ENCODE data around the gene SLC43A2.

The SLC43A2 gene

DNA sequence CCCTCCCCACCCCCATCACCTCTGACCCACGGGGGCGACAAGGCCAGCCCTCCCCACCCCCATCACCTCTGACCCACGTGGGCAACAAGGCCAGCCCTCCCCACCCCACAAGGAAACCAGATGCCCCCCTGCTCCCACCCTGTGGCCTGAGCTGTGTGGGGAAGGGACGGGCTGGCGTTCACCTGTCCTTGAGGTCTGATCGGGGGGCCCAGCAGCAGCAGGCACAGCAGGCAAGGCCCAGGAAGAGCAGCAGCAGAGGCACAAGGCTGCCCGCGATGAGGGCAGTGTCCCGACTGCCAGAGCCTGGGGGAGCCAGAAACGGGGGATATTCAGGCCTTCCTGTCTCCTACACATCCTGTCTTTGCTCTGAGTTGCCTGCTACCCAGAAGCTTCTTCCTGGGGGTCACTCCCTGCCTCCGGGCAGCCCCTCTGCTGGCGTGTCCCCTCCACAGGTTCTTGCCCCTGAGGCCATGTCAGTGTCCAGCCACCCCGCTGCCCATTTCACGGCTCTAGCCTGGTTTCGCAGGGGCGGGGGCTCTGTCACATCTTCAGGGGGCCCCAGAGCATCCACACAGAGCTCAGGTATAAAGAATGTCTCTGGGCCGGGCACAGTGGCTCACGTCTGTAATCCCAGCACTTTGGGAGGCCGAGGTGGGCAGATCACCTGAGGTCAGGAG is 10.1 kb upstream of the SLC43A2 start:
- Histone ChIP-seq H3K4me3 (ENCODE audit: low read depth, low read length) (no peak overlapping the region), H3K4me1 (ENCODE audit: control insufficient read depth, insufficient read depth, low read length) (0 out of 2 replicates have a peak, but pooled peaks cover under 1% of the 10 kb centered on the region), H3K36me3 (ENCODE audit: control insufficient read depth in 2 of 2, insufficient read depth in 1 of 2, low read length in 2 of 2) (no peaks in the 10 kb centered on the region), H3K9me3 (ENCODE audit: control insufficient read depth, insufficient read depth, low read depth, low read length) (no peaks in the 10 kb centered on the region), H3K27ac (ENCODE audit: extremely low read depth, low read depth, low read length) (no peak overlapping the region)
- no peak for TF ChIP-seq YY2 (tag by site-specific recombination; IDR thresholded peaks at IDR 0.05)
- no peak for TF ChIP-seq ZNF544 (tag by site-specific recombination; IDR thresholded peaks at IDR 0.05)
- TF ChIP-seq ZNF561 (tag by site-specific recombination; IDR thresholded peaks at IDR 0.05; ENCODE audit: borderline replicate concordance): no peak
- TF ChIP-seq ZBTB7A (tag by site-specific recombination; IDR thresholded peaks at IDR 0.05; ENCODE audit: low read depth): no peak
- TF ChIP-seq ZNF658 (tag by site-specific recombination; IDR thresholded peaks at IDR 0.05): no peak
- TF ChIP-seq GLIS1 (tag by site-specific recombination; IDR thresholded peaks at IDR 0.05): no peak
- no peak for TF ChIP-seq ZNF654 (tag by site-specific recombination; IDR thresholded peaks at IDR 0.05; ENCODE audit: low read depth)
- no peak for TF ChIP-seq ZNF138 (tag by site-specific recombination; IDR thresholded peaks at IDR 0.05; ENCODE audit: borderline replicate concordance)
- no peak for TF ChIP-seq ZNF596 (tag by site-specific recombination; IDR thresholded peaks at IDR 0.05)
- TF ChIP-seq ZNF394 (tag by site-specific recombination; IDR thresholded peaks at IDR 0.05; ENCODE audit: borderline replicate concordance): no peak
- ChIA-PET POLR2A (interaction anchor here (0.7 to 1.7 kb wide), 3 partner anchors 9 to 1183 kb away, joined by 4 to 6 read pairs (median 4); partner anchors contain the start of gene SMYD4), CTCF (interaction anchor here (0.8 to 2.1 kb wide), 5 partner anchors 9 to 65 kb away, joined by 3 to 11 read pairs (median 5); partner anchors contain the start of gene RILP)

DNA sequence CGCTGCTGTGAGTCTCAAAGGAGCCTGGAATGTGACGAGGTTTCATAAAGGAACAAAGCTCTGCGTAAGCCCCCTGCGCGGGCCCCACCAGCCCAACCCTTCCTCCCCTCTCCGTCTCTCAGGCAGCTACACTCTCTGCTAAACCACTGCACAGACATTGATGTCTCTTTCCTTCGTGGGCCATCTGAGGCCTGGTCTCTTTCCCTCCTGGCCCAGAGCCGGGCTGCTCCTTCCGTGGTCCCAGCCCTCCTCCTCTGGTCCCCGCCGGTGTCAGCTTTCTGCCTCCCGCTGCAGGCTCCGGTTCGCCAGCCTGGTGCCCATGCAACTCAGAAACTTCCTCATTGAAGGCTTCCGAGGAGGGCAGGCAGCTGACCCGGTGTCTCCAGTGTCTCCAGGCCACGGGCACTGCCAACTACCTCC is 9.5 kb upstream of the SLC43A2 start:
- H3K4me1 ChIP-seq (ENCODE audit: control insufficient read depth, insufficient read depth, low read length): no peaks in the 10 kb centered on the region
- no peak overlapping the region for H3K27ac ChIP-seq (ENCODE audit: extremely low read depth, low read depth, low read length)
- no peaks in the 10 kb centered on the region for H3K9me3 ChIP-seq (ENCODE audit: control insufficient read depth, insufficient read depth, low read depth, low read length)
- H3K4me3 ChIP-seq (ENCODE audit: low read depth, low read length): no peak overlapping the region
- TF ChIP-seq ZFP69B (tag by site-specific recombination; IDR thresholded peaks at IDR 0.05): peak; percentile 61; the same call in 1 of the 2 replicates
- TF ChIP-seq KLF10 (tag by site-specific recombination; IDR thresholded peaks at IDR 0.05): no peak
- TF ChIP-seq HIC1 (tag by site-specific recombination; IDR thresholded peaks at IDR 0.05): 0 out of 2 replicates have a peak, but pooled peaks have one; percentile 38
- TF ChIP-seq ZFP37 (tag by site-specific recombination; IDR thresholded peaks at IDR 0.05): no peak
- no peak for TF ChIP-seq YY2 (tag by site-specific recombination; IDR thresholded peaks at IDR 0.05)
- no peak for TF ChIP-seq ATF2 (tag by site-specific recombination; IDR thresholded peaks at IDR 0.05; ENCODE audit: low read depth)
- 0 out of 2 replicates have a peak, but pooled peaks have one; percentile 43 for TF ChIP-seq ZNF692 (tag by site-specific recombination; IDR thresholded peaks at IDR 0.05)
- POLR2A ChIA-PET: no interaction called here
- CTCF ChIA-PET: interaction anchor here (0.8 kb wide), 1 partner anchor 8 kb away, joined by 5 read pairs; no protein-coding TSS in a partner anchor
- H3K36me3 ChIP-seq (ENCODE audit: control insufficient read depth in 2 of 2, insufficient read depth in 1 of 2, low read length in 2 of 2): no peaks in the 10 kb centered on the region
